KMS-11 (cell line): ENCODE data around the gene CD101.
"Not testable (repeated sequence)": the region's sequence is repeated elsewhere in the genome, so short reads cannot be mapped to it uniquely, and the experiment has no call there.

Experiments
- H2AFZ ChIP-seq: fragments of 200-600 bp; sonication (generic); 2 replicates; pipeline ENCODE4 v1.6.1; 2016; ENCODE audit warnings: antibody characterized with exemption, mixed run types, low read depth
- H3K27ac ChIP-seq: fragments of 200-600 bp; sonication (generic); 2 replicates; pipeline ENCODE4 v1.6.1; 2016; ENCODE audit warnings: mild to moderate bottlenecking, mixed run types
- H3K27me3 ChIP-seq: fragments of 200-600 bp; sonication (generic); 2 replicates; pipeline ENCODE4 v1.6.1; 2017; ENCODE audit warnings: mild to moderate bottlenecking, low read depth, mixed run types, moderate library complexity; ENCODE audit not compliant: insufficient read depth
- H3K36me3 ChIP-seq: fragments of 200-600 bp; sonication (generic); 2 replicates; pipeline ENCODE4 v1.6.1; 2017; ENCODE audit warnings: mild to moderate bottlenecking, mixed run types; ENCODE audit not compliant: insufficient read depth
- H3K4me1 ChIP-seq: fragments of 200-600 bp; sonication (generic); 2 replicates; pipeline ENCODE4 v1.6.1; 2016; ENCODE audit warnings: mild to moderate bottlenecking, low read depth, mixed run types; ENCODE audit not compliant: poor library complexity, severe bottlenecking
- H3K4me2 ChIP-seq: fragments of 200-600 bp; sonication (generic); 2 replicates; pipeline ENCODE4 v1.7.0; 2016; ENCODE audit warnings: mild to moderate bottlenecking, mixed run types
- H3K4me3 ChIP-seq: fragments of 200-600 bp; sonication (generic); IDR thresholded peaks from 2 replicates; pipeline ENCODE4 v1.6.1; 2017; ENCODE audit warnings: low read depth, low read length, mixed read lengths; ENCODE audit not compliant: insufficient read depth
- H3K79me2 ChIP-seq: fragments of 200-600 bp; sonication (generic); 2 replicates; pipeline ENCODE4 v1.6.1; 2016; ENCODE audit warnings: low read depth, mixed run types; ENCODE audit not compliant: insufficient read depth
- H3K9ac ChIP-seq: fragments of 200-600 bp; sonication (generic); 2 replicates; pipeline ENCODE4 v1.6.1; 2016; ENCODE audit warnings: mild to moderate bottlenecking, mixed run types
- H4K20me1 ChIP-seq: fragments of 200-600 bp; sonication (generic); 2 replicates; pipeline ENCODE4 v1.6.1; 2016; ENCODE audit warnings: mild to moderate bottlenecking, mixed run types; ENCODE audit not compliant: insufficient read depth
- TF ChIP-seq, protein P1 (sequence below): fragments of 200-600 bp; sonication (generic); conservative IDR thresholded peaks from 2 replicates; pipeline ENCODE4 v1.6.1; 2017; ENCODE audit warnings: low read depth, mild to moderate bottlenecking, antibody characterized with exemption, low read length, moderate library complexity, mixed read lengths

CD101 gene

GRCh38 chr1:116971965-116972673 lies 29.4 kb upstream of the CD101 start:
- Histone ChIP-seq H4K20me1 (no peaks in the 10 kb centered on the region), H3K36me3 (no peaks in the 10 kb centered on the region), H3K27me3 (no peaks in the 10 kb centered on the region), H2AFZ (no peak overlapping the region), H3K4me2 (no peak overlapping the region), H3K79me2 (no peaks in the 10 kb centered on the region), H3K9ac (no peak overlapping the region), H3K4me3 (no peak overlapping the region), H3K27ac (no peak overlapping the region), H3K4me1 (no peaks in the 10 kb centered on the region)
- TF ChIP-seq, protein P1, sequence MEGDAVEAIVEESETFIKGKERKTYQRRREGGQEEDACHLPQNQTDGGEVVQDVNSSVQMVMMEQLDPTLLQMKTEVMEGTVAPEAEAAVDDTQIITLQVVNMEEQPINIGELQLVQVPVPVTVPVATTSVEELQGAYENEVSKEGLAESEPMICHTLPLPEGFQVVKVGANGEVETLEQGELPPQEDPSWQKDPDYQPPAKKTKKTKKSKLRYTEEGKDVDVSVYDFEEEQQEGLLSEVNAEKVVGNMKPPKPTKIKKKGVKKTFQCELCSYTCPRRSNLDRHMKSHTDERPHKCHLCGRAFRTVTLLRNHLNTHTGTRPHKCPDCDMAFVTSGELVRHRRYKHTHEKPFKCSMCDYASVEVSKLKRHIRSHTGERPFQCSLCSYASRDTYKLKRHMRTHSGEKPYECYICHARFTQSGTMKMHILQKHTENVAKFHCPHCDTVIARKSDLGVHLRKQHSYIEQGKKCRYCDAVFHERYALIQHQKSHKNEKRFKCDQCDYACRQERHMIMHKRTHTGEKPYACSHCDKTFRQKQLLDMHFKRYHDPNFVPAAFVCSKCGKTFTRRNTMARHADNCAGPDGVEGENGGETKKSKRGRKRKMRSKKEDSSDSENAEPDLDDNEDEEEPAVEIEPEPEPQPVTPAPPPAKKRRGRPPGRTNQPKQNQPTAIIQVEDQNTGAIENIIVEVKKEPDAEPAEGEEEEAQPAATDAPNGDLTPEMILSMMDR = no peak

DNA sequence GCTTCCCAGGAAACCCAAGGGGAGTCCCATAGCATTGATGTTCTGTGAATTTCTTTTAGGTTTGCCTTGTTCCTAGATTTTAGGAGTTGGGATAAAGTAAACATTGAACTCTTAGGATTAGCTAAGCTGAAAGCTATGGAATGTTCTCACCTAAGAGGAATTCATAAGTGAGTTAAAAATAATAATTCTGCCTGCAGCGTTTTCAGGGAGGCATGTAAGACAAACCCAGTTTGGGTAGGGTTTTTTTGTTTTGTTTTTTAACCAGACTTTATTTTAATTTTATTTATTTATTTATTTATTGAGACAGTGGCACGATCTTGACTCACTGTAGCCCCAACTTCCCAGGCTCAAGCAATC lies 28.9 kb upstream of the CD101 start:
- Histone ChIP-seq H3K79me2 (no peaks in the 10 kb centered on the region), H3K4me3 (no peak overlapping the region), H3K9ac (no peak overlapping the region), H3K27me3 (no peaks in the 10 kb centered on the region), H4K20me1 (no peaks in the 10 kb centered on the region), H2AFZ (no peak overlapping the region), H3K4me2 (no peak overlapping the region), H3K27ac (no peak overlapping the region), H3K4me1 (no peaks in the 10 kb centered on the region), H3K36me3 (no peaks in the 10 kb centered on the region)
- TF ChIP-seq, protein P1 = no peak

- not testable (repeated sequence) for H3K79me2 ChIP-seq, H3K27me3 ChIP-seq, H3K9ac ChIP-seq, H3K4me2 ChIP-seq, H3K27ac ChIP-seq, H2AFZ ChIP-seq, H3K4me3 ChIP-seq, H3K4me1 ChIP-seq, H3K36me3 ChIP-seq, H4K20me1 ChIP-seq
Observed at GRCh38 chr1:116980309-116980708, 21.3 kb upstream of the CD101 start.

DNA sequence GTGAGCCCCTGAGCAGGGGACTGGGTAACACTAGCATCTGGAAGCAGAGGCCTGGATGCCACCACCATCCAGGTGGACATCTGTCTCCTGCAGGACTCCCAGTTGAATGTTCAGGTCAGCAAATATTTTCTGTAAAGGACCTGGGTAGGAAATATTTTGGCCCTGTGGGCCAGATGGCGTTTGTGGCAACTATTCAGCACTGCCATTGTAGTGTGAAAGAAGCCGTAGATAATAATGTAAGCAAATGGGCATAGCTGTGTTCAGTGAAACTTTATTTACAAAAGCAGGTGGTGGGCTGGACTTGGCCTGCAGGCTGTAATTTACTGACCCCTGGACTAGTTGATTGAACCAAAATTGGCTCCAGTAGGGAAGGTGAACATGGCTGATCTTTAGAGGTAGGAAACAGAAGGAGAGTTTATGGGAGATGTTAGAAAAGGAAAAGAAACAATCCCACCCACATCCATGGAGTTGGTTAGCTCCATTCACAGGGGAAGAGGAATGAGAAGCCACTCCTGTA lies 20.0 kb upstream of the CD101 start:
- H3K36me3 ChIP-seq = no peaks in the 10 kb centered on the region
- no peak overlapping the region for H3K27ac ChIP-seq
- H2AFZ ChIP-seq = no peak overlapping the region
- no peak overlapping the region for H3K4me2 ChIP-seq
- no peaks in the 10 kb centered on the region for H3K79me2 ChIP-seq
- no peaks in the 10 kb centered on the region for H4K20me1 ChIP-seq
- TF ChIP-seq, protein P1 = no peak
- no peak overlapping the region for H3K4me3 ChIP-seq
- no peak overlapping the region for H3K9ac ChIP-seq
- H3K27me3 ChIP-seq = no peaks in the 10 kb centered on the region
- H3K4me1 ChIP-seq = no peaks in the 10 kb centered on the region

- H2AFZ ChIP-seq = no peak overlapping the region
- no peak overlapping the region for H3K4me2 ChIP-seq
- no peaks in the 10 kb centered on the region for H3K36me3 ChIP-seq
- H3K4me3 ChIP-seq = no peak overlapping the region
- no peak overlapping the region for H3K27ac ChIP-seq
- no peak overlapping the region for H3K9ac ChIP-seq
- H4K20me1 ChIP-seq = no peaks in the 10 kb centered on the region
- TF ChIP-seq, protein P1 = no peak
- H3K27me3 ChIP-seq = no peaks in the 10 kb centered on the region
- no peaks in the 10 kb centered on the region for H3K79me2 ChIP-seq
- no peaks in the 10 kb centered on the region for H3K4me1 ChIP-seq
Observed at GRCh38 chr1:116982319-116983004, 19.1 kb upstream of the CD101 start.
